GM19397 (cell line): ENCODE measurements around the gene BOC.
A peak's percentile ranks its signal among the peaks of the same experiment; 100 is the strongest.

Experiments used
- ATAC-seq: cut with Tn5 transposase; IDR thresholded peaks from one replicate; pipeline ENCODE4 v1.9.1; 2021; ENCODE audit warnings: mild to moderate bottlenecking, moderate library complexity; ENCODE audit not compliant: unreplicated experiment

The BOC gene

GRCh38 chr3:113268942-113269341 is 57.6 kb downstream of the BOC start:
- ATAC-seq, result no peak

- ATAC-seq, result no peak
These were observed 58.3 kb downstream of the BOC start for GRCh38 chr3:113269661-113270060.

- ATAC-seq, result no peak
These were observed 58.7 kb downstream of the BOC start for GRCh38 chr3:113270068-113270467.

GRCh38 chr3:113270786-113271185 is 59.4 kb downstream of the BOC start:
- ATAC-seq, result no peak

GRCh38 chr3:113271189-113271588 is 59.8 kb downstream of the BOC start:
- ATAC-seq, result no peak

- ATAC-seq, result no peak
These were observed 60.4 kb downstream of the BOC start for GRCh38 chr3:113271594-113272384.

GRCh38 chr3:113272385-113272779 is 61.0 kb downstream of the BOC start:
- no peak for ATAC-seq

GRCh38 chr3:113273011-113273410 is 61.7 kb downstream of the BOC start:
- no peak for ATAC-seq

- no peak for ATAC-seq
These were observed 62.4 kb downstream of the BOC start for GRCh38 chr3:113273604-113274378.

GRCh38 chr3:113274425-113275257 is 63.3 kb downstream of the BOC start:
- ATAC-seq, result no peak

GRCh38 chr3:113275258-113275556 is 63.9 kb downstream of the BOC start:
- ATAC-seq, result no peak

GRCh38 chr3:113275583-113275928 is 64.2 kb downstream of the BOC start:
- no peak for ATAC-seq

- ATAC-seq, result peak; percentile 66
These were observed 64.8 kb downstream of the BOC start for GRCh38 chr3:113275929-113276750.

- no peak for ATAC-seq
These were observed 65.4 kb downstream of the BOC start for GRCh38 chr3:113276751-113277080.

GRCh38 chr3:113277414-113277813 is 66.1 kb downstream of the BOC start:
- no peak for ATAC-seq

GRCh38 chr3:113277941-113278598 is 66.7 kb downstream of the BOC start:
- ATAC-seq, result no peak

- no peak for ATAC-seq
These were observed 67.2 kb downstream of the BOC start for GRCh38 chr3:113278599-113278955.

- no peak for ATAC-seq
These were observed 68.3 kb downstream of the BOC start for GRCh38 chr3:113279686-113280085.

- no peak for ATAC-seq
These were observed 71.9 kb downstream of the BOC start for GRCh38 chr3:113283306-113283705.

- ATAC-seq, result no peak
These were observed 73.2 kb downstream of the BOC start for GRCh38 chr3:113284453-113285050.
